Spleen (tissue), 7 donors: ENCODE data around the gene SLC12A3.

Experiments used
- CTCF ChIP-seq, 11 experiments: fragments of 200-600 bp in 7 of 11; fragments of 450-650 bp in 4 of 11; sonication (generic) in 4 of 11; IDR thresholded peaks in 8 of 11; conservative IDR thresholded peaks in 3 of 11; 1 replicate in 7 of 11; 2 replicates in 4 of 11; pipeline versions ENCODE4 v1.4.0 to v1.8.0; 2016 to 2021; ENCODE audit warnings: antibody characterized with exemption in 11 of 11, inconsistent platforms in 4 of 11, mild to moderate bottlenecking in 1 of 11
- POLR2A ChIP-seq, 3 donors: fragments of 450-650 bp; IDR thresholded peaks; one replicate each; pipeline ENCODE4 v1.5.1; 2017; ENCODE audit warnings: antibody characterized with exemption in 3 of 3, mild to moderate bottlenecking in 1 of 3
- POLR2AphosphoS5 ChIP-seq, 3 donors: sonication (generic); formaldehyde crosslinking; IDR thresholded peaks; one replicate each; pipeline ENCODE4 v1.5.1; 2017; ENCODE audit warnings: antibody characterized with exemption in 3 of 3
- donor health status: DM: no; HTN: no; CAD: no; lungs with moderate emphysema.
- donor health status: DM: no; HTN: no; CAD: no.
- donor health status: DM: no; HTN: no; CAD: no.

- TF ChIP-seq CTCF (IDR thresholded peaks at IDR 0.05 in 8 of 11, conservative IDR thresholded peaks at IDR 0.05 in 3 of 11): no peak
- no peak for TF ChIP-seq POLR2AphosphoS5 (IDR thresholded peaks at IDR 0.05)
- no peak for TF ChIP-seq POLR2A (IDR thresholded peaks at IDR 0.05)
These were observed 17.7 kb upstream of the SLC12A3 start for GRCh38 chr16:56847173-56847910.
